ENCODE data around the gene NCMAP. TPM values are rescaled to one million over a fixed set of nuclear protein-coding genes. Genes with fewer than 3 reads are reported as not detected.

Gene NCMAP, protein sequence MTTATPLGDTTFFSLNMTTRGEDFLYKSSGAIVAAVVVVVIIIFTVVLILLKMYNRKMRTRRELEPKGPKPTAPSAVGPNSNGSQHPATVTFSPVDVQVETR
- not detected for total RNA-seq

DNA sequence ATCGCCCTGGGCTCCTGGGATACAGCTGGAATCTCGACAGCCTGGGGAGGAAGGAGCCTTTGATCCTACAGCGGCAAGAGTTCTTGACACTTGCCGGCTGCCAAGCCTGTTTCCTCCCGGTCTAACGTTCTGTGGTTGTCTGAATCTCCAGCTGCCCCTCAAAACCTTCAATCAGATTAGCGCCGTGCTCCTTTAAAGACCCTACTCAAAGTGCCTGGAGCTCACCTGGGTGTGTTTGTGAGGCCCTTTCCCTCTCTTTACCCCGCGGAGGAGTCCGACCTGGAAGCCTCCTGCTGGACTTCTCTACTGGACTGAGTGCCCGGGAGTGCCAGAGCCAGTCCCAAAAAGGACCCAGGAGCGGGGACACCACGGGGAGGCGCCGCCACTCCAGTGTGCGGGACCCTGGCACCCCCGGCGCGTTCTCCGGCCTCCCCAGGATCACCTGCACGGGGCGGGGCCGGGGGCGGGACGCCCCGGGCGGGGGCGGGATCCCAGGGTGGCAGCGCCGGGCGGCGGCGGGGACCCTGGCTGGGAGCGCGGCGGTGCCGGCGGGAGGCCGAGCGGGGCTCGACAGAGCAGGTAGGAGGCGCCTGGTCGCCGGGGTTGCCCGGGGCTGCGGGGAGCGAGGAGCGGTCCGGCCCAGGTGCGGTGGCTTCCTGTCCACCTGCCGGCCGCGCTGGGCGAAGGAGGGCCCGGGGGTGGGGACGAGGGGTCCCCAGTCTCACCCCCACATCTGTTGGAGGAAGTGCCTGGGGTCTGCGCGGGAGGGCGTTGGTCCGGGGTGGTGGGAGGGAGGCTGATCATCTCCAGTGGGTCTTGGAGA, at the start of gene NCMAP:
Gene NCMAP (plus strand): TSS at position 497 of the 823 bp plus-strand sequence. CDS start 39,344 bp downstream, outside the sequence.

DNA sequence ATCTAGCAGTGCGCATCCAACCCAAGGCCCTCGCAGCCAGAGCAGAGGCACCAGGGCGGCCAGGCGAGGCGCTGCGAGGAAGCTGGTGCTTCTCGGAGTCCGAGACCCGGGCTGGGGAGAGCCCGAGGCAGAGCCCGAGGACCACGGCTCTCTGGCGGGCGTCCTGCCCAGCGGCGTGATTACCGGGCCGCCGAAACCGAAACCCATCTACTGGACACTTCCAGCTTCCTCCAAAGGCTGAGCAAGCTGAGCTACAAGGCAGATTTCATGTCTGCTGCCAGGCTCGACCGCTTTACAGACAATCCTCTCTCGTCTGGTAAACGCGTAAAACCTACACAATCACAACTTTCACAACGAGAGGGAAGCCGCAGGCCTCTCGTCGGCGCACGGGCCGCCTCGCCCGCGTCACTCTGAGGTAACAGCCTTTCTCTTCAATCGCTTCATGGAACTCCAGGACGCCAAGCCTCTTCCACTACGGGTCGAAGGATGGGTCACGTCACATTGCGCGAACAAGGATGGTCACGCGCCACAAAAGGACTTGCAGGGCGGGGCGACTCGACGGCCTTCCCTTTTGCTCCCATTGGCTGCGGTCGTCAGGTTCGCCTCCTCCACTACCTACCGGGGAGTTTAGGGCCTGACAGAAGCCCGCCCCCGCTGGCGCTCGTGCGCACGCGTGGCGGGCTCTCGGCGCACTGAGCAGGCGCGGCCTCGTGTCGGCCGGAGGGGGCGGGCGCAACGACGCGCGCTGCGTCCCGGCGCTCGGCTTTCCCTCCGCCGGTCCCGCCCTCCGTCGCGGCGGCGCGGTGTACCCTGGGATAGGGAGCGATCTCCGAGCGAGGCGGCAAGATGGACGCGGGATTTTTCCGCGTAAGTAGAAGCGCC, 86.8 kb downstream of the NCMAP start, which contains the start of gene SRRM1:
Gene SRRM1 (plus strand): TSS at position 822 of the 882 bp plus-strand sequence. CDS start 25 bp downstream, at position 847.

Other genes starting within 250 kb of the NCMAP start
- not detected for gene GRHL3, start 236.7 kb upstream of the NCMAP start, total RNA-seq
- 1 to 10 TPM; 6.5 to 6.8 TPM for gene STPG1, start 142.3 kb upstream of the NCMAP start, total RNA-seq
- 10 to 100 TPM; 77.5 to 81.6 TPM for gene NIPAL3, start 140.3 kb upstream of the NCMAP start, total RNA-seq
- 100 to 1,000 TPM; 150 to 151 TPM for gene RCAN3, start 53.3 kb upstream of the NCMAP start, total RNA-seq
- gene SRRM1, start 87.2 kb downstream of the NCMAP start, total RNA-seq: 100 to 1,000 TPM; 164 to 165 TPM
- gene CLIC4, start 189.4 kb downstream of the NCMAP start, total RNA-seq: 1 to 10 TPM; 8.0 to 8.3 TPM